Measurements from ENCODE around the gene PDHA1.

DNA sequence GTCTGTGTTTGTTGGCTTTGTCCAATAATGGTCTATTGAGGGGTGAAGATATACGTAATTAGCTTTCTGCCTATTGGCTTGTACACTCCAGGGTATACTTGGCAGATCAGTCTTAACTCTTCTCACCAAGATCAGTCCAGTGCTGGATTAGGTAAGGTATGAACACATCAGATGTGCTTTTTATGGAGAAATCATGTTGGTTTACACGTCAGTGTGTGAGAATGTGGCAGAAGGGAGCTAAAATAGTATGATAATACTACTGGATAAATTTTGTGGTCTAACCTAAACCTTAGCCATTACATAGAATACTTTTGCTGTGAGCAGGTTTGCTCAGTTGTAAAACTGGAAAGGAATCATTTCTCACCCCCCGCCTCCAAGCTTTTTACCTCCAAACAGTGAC lies 4.2 kb downstream of the PDHA1 start:
- TF ChIP-seq, protein P1, sequence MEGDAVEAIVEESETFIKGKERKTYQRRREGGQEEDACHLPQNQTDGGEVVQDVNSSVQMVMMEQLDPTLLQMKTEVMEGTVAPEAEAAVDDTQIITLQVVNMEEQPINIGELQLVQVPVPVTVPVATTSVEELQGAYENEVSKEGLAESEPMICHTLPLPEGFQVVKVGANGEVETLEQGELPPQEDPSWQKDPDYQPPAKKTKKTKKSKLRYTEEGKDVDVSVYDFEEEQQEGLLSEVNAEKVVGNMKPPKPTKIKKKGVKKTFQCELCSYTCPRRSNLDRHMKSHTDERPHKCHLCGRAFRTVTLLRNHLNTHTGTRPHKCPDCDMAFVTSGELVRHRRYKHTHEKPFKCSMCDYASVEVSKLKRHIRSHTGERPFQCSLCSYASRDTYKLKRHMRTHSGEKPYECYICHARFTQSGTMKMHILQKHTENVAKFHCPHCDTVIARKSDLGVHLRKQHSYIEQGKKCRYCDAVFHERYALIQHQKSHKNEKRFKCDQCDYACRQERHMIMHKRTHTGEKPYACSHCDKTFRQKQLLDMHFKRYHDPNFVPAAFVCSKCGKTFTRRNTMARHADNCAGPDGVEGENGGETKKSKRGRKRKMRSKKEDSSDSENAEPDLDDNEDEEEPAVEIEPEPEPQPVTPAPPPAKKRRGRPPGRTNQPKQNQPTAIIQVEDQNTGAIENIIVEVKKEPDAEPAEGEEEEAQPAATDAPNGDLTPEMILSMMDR (IDR thresholded peaks at IDR 0.05 in 8 of 11, conservative IDR thresholded peaks at IDR 0.05 in 3 of 11), result no peak
- no peak for TF ChIP-seq POLR2AphosphoS5 (IDR thresholded peaks at IDR 0.05)
